ENCODE results near the gene ZCWPW1.

ZCWPW1 gene

GRCh38 chr7:100430493-100431285, 2.2 kb upstream of the ZCWPW1 start:
- peak overlapping the region; percentile 95 for H3K9ac ChIP-seq (ENCODE audit: low read length)

GRCh38 chr7:100429637-100430492, 1.4 kb upstream of the ZCWPW1 start, which contains the start of gene MEPCE:
TSS of gene MEPCE (plus strand) at chr7:100429831. CDS start at chr7:100430019, 188 bp downstream.
- Histone ChIP-seq H3K9me2 (ENCODE audit: low read depth, low read length) (no peaks in the 10 kb centered on the region), H3K27ac (ENCODE audit: low read depth, low read length, poor library complexity, severe bottlenecking) (peak within 1 kb of the TSS; percentile 92), H3K36me3 (ENCODE audit: insufficient read depth, low read length) (peaks cover 42% of the 10 kb centered on the region), H3K79me2 (ENCODE audit: insufficient read depth, low read length) (no peaks in the 10 kb centered on the region), H3K4me3 (ENCODE audit: low read depth, low read length, poor library complexity, severe bottlenecking) (peak within 1 kb of the TSS; percentile 77), H3K9me3 (ENCODE audit: low read length) (no peaks in the 10 kb centered on the region), H4K20me1 (ENCODE audit: insufficient read depth, low read length) (no peaks in the 10 kb centered on the region), H3F3A (ENCODE audit: insufficient read depth, low read length) (0 out of 2 replicates have a peak, but pooled peaks cover 9% of the 10 kb centered on the region), H2AFZ (ENCODE audit: low read length) (no peak within 1 kb of the TSS), H3K9ac (ENCODE audit: low read length) (peak within 1 kb of the TSS; percentile 95), H3K4me2 (ENCODE audit: low read length) (peak within 1 kb of the TSS; percentile 77), H3K4me1 (ENCODE audit: insufficient read depth, low read length, severe bottlenecking) (peaks cover 48% of the 10 kb centered on the region), H3K27me3 (ENCODE audit: insufficient read depth, low read length) (no peaks in the 10 kb centered on the region)
- TF ChIP-seq, protein P1, sequence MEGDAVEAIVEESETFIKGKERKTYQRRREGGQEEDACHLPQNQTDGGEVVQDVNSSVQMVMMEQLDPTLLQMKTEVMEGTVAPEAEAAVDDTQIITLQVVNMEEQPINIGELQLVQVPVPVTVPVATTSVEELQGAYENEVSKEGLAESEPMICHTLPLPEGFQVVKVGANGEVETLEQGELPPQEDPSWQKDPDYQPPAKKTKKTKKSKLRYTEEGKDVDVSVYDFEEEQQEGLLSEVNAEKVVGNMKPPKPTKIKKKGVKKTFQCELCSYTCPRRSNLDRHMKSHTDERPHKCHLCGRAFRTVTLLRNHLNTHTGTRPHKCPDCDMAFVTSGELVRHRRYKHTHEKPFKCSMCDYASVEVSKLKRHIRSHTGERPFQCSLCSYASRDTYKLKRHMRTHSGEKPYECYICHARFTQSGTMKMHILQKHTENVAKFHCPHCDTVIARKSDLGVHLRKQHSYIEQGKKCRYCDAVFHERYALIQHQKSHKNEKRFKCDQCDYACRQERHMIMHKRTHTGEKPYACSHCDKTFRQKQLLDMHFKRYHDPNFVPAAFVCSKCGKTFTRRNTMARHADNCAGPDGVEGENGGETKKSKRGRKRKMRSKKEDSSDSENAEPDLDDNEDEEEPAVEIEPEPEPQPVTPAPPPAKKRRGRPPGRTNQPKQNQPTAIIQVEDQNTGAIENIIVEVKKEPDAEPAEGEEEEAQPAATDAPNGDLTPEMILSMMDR (IDR thresholded peaks at IDR 0.05; ENCODE audit: low read length), result no peak
- TF ChIP-seq EZH2 (IDR thresholded peaks at IDR 0.05; ENCODE audit: borderline replicate concordance, low read length), result no peak

More at GRCh38 chr7:100430493-100431285, 2.2 kb upstream of the ZCWPW1 start:
- Histone ChIP-seq H3K36me3 (ENCODE audit: insufficient read depth, low read length) (peaks cover 50% of the 10 kb centered on the region), H3K79me2 (ENCODE audit: insufficient read depth, low read length) (peaks cover 6% of the 10 kb centered on the region; the same call in 1 of the 2 replicates), H3K9me2 (ENCODE audit: low read depth, low read length) (no peaks in the 10 kb centered on the region), H3K4me2 (ENCODE audit: low read length) (peak overlapping the region; percentile 77), H3K27ac (ENCODE audit: low read depth, low read length, poor library complexity, severe bottlenecking) (peak overlapping the region; percentile 92), H3F3A (ENCODE audit: insufficient read depth, low read length) (0 out of 2 replicates have a peak, but pooled peaks cover 9% of the 10 kb centered on the region), H4K20me1 (ENCODE audit: insufficient read depth, low read length) (no peaks in the 10 kb centered on the region), H2AFZ (ENCODE audit: low read length) (no peak overlapping the region), H3K9me3 (ENCODE audit: low read length) (no peaks in the 10 kb centered on the region), H3K4me1 (ENCODE audit: insufficient read depth, low read length, severe bottlenecking) (peaks cover 54% of the 10 kb centered on the region), H3K27me3 (ENCODE audit: insufficient read depth, low read length) (no peaks in the 10 kb centered on the region), H3K4me3 (ENCODE audit: low read depth, low read length, poor library complexity, severe bottlenecking) (peak overlapping the region; percentile 77)
- no peak for TF ChIP-seq EZH2 (IDR thresholded peaks at IDR 0.05; ENCODE audit: borderline replicate concordance, low read length)
- TF ChIP-seq, protein P1 (IDR thresholded peaks at IDR 0.05; ENCODE audit: low read length), result no peak

DNA sequence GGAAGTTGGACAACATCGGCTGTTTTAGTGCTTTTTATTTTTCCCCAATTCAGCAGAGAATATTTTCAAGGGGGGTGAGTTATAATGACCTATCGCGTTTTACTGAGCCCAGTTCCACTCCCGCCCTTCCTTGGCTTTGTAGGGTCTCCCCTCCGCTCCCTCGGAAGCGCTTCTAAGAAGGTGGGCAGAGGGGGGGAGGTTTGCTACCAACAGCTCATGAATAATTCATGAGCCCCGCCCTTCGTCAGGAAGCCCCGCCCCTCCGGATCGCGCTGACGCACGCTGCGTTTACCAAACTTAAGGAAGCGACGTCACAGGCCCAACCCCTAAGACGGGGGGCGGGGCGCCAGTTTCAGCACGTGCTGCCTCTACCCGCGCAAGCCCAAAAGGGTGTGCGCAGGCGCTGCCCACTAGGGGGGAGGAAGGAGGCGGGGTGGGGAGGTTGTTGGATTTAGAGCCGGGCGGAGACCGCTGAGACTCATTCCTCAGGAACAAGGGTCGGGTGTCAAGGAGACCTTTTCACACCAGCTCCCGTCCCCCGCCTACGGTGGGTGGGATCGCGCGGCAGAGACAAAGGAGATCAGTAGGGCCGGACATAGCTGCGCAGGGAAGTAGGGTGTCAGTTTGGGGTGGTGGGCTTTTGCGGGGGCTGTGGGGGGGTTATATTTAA, 599 bp upstream of the ZCWPW1 start:
- Histone ChIP-seq H3F3A (ENCODE audit: insufficient read depth, low read length) (0 out of 2 replicates have a peak, but pooled peaks cover 8% of the 10 kb centered on the region), H3K4me3 (ENCODE audit: low read depth, low read length, poor library complexity, severe bottlenecking) (peak overlapping the region; percentile 77), H3K9me3 (ENCODE audit: low read length) (no peaks in the 10 kb centered on the region), H3K27ac (ENCODE audit: low read depth, low read length, poor library complexity, severe bottlenecking) (peak overlapping the region; percentile 92), H3K9me2 (ENCODE audit: low read depth, low read length) (no peaks in the 10 kb centered on the region), H3K4me1 (ENCODE audit: insufficient read depth, low read length, severe bottlenecking) (peaks cover 41% of the 10 kb centered on the region), H2AFZ (ENCODE audit: low read length) (no peak overlapping the region), H3K79me2 (ENCODE audit: insufficient read depth, low read length) (no peaks in the 10 kb centered on the region), H3K9ac (ENCODE audit: low read length) (peak overlapping the region; percentile 95), H4K20me1 (ENCODE audit: insufficient read depth, low read length) (no peaks in the 10 kb centered on the region), H3K36me3 (ENCODE audit: insufficient read depth, low read length) (peaks cover 34% of the 10 kb centered on the region), H3K4me2 (ENCODE audit: low read length) (peak overlapping the region; percentile 77), H3K27me3 (ENCODE audit: insufficient read depth, low read length) (no peaks in the 10 kb centered on the region)
- TF ChIP-seq, protein P1 (IDR thresholded peaks at IDR 0.05; ENCODE audit: low read length), result no peak
- no peak for TF ChIP-seq EZH2 (IDR thresholded peaks at IDR 0.05; ENCODE audit: borderline replicate concordance, low read length)
